Measurements from ENCODE around the gene ACBD3. TPM values are rescaled to one million over a fixed set of nuclear protein-coding genes. Genes with fewer than 3 reads are reported as not detected.

Gene ACBD3
- total RNA-seq, 2 donors from 2014 or later, result 25.4 to 40.8 TPM

DNA sequence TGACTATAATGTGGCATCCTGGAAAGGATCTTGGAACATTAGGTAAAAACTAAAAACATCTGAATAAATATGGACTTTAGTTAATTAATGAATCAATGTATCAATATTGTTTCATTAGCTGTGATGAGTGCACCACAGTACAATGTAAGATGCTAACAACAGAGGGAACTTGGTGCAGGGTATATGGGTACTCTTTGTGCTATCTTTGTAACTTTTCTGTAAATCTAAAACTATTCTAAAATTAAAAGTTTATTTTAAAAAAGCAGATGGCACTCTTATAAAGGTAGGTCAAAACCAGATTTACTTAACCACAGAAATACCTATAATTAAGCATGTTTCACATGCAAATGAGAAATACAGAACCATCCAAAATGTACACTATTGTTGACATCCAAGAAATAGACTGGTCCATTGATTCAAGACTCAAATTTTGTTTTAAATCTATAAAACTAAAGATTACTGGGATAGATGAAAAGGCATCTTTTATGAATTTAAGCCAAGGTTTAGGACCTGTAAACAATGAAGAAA lies 38.4 kb downstream of the ACBD3 start:
- DNase-seq (no peak), ATAC-seq (no peak)
- intact Hi-C loops (cut with DNase I), result no loop called here

DNA sequence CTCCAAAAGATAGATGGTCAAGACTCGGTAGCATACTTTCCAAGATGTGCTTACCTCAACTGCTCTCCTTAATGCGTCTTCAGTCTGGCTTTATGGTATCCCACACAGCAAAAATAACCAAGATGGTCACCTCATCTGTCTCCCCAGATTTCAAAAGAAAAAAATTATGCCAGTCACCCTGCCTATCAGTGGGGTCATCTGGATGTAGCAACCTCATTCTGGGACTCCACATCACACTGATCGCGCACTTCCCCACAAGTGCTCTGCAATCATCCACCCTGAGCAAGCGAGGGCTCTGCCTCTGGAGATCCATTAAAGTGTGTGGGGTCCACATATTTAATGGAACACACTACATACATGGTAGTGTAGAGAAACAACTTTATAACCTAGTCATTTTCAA lies 42.5 kb downstream of the ACBD3 start:
- intact Hi-C loops (cut with DNase I), result no loop called here
- no peak for DNase-seq
- ATAC-seq, result no peak

DNA sequence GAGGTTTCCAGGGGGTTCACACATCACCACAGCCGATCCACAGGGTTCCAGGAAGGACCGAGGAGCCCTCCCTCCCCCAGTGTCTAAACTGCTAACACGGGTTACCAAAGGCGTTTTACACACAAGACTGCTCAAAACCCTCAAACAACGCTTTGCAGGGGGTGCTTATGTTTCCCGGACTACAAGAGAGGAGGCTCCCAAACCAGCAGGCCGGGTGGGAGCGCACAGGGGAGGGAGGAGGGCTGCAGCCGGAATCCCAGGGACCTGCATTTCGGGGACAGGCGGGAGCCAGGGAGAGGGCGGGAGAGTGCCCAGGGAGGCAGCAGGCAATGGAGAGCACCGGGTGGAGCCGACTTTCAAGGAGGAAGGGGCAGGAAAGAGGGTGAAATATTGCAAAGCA lies 50.8 kb downstream of the ACBD3 start:
- no peak for ATAC-seq
- DNase-seq, result no peak
- intact Hi-C loops (cut with DNase I), result no loop called here

DNA sequence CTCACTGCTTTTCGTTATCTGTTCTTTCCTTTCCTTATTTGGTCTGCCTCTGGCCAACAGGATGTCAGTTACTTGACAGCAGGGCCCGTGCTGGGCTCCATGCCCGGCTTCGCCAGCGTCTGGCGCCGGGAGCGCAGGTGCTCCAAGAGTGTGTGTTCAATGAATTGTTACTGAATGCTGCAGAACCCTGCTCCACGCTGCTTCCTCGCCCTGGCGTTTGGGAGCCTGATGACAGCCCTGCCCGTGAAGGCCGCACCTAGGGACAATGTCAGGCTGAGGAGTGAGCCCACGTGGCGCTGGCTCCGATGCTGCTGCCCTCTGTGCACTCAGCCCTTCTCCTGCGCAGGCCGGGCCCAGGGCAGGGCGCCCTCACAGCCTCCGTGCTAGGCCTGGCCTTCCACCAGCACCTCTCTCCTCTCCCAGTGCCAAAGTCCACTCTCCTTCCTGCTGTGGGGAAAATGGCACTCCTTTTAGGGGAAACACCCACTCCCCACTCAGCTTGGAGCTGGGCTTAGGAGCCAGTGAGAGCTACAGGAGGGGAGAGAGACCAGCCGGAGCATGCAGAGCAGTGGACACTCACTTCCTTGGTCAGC lies 51.4 kb downstream of the ACBD3 start:
- intact Hi-C loops (cut with DNase I), result no loop called here
- peak; percentile 57 for DNase-seq
- peak; percentile 76 to 80 for ATAC-seq

DNA sequence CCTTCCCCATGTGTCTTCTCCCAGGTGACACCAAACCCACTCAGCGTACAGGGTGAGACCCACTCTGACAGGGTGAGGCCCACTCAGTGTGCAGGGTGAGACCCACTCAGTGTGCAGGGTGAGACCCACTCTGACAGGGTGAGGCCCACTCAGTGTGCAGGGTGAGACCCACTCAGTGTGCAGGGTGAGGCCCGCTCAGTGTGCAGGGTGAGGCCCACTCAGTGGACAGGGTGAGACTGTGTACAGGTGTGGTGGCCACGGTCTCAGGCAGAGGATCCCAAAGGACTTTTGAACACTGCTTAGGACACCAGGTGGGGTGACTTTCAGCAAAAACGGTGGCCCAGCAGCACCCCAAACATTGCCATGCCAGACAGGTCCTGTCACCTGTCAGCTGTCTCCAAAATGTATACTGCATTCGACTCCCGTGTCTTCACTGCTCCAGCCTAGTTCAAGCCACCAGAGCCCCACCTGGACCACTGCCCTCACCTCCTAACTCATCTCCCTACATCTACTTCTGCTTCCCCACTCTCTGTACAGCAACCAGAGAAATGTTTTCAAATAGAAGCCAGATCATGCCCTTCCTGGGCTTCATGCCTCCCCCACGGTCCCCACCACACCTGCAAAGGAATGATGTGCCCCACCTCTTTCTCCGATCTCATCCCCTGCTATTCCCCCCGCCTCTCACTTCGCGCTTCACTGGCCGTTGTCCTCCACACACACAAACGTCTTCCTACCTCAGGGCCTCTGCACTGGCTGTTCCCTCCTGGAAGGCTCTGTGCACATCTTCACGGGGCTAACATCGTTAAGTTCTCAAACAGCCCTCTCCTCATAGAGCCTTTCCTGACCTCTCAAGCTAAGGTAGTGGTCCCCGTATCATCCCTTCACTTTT lies 52.1 kb downstream of the ACBD3 start:
- intact Hi-C loops (cut with DNase I), result no loop called here
- ATAC-seq, result peak in 1 of 2 donors; percentile 10

DNA sequence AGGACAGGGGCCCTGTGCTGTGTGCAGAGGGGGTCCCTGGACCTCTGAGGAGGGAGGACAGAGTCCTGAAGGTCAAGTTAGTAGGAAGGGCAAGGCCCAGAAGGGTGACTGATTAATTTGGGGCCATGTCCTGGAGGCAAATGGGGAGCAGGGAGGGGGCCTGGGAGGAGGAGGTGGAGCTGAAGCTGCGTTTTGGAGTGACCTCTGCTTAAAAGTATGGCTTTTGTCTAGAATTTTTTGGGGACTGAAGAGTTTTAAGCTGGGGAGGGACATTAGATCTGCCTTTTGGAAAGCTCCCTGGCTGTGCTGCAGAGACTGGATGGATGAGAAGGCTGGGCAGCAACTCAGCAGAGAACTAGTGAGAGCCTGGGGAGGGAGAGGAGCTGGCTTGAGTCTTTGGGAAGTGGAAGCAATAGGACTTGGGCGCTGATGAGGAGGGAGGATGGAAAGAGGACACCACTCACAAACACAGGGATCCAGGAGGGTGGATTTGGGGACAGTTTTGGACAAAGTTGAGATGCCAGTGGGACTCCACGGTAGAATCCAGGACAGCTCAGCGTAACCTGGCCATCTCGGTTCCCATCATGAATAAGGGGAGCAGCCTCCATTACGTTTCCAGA lies 52.9 kb downstream of the ACBD3 start:
- intact Hi-C loops (cut with DNase I), result no loop called here

More for the DNA sequence above, 52.1 kb downstream of the ACBD3 start:
- no peak for DNase-seq

DNA sequence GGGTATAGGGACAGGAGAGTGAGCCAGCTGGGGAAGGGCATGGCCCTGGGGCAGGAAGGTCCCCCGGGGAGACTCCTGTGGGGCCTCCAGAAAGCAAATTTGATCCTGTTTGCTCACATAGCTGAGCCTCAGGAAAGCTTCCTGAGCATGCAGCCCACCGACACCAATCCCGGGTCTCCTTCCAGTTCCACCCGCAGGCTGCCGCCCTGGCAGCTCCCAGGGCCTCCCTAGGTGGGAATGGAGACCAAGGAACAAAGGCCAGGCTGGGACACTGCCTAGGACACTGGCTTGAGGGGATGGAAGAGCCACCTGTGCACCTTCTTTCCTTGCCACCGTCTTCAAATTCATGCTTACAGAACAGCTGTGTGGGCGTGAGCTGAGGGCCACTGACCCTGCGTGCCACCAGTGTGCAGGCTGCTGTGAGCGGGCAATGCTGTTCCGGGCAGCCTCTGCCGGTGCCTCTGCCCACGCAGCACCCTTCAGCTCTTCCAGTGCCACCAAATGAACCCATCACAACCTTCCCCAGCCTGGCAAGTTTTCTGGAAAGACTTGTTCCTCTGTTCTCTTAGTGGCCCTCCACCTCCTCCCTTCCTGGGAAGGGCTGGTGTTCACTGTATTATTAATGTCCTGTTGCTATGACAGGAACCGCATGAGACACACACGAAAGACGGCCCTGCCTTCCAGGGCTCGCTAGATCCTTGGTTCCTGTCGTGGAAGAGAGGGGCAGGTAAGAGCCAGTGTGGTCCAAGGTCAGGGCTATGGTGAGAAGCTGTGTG lies 53.6 kb downstream of the ACBD3 start:
- DNase-seq, result peak; percentile 10
- no peak for ATAC-seq
- intact Hi-C loops (cut with DNase I), result no loop called here

More for the DNA sequence above, 52.9 kb downstream of the ACBD3 start:
- DNase-seq (no peak), ATAC-seq (no peak)

DNA sequence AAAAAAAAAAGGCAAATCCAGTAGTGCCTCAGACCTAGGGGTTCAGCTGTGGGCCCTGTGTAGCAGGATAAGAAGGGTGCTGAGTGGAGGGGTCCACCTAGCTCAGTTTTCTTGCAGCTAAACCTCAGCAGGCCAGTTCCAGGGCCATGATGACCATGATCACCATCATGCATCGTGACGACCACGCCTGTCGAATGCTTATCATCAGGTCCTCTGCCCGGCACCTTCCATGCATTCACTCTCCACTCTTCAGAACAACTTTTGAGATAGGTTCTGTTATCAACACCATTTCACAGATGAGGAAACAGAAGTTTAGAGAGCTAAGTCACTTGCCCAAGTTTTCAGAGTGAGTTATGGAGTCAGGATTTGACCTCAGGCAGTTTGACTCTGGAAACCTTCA lies 54.9 kb downstream of the ACBD3 start:
- intact Hi-C loops (cut with DNase I), result no loop called here
- DNase-seq (peak; percentile 3), ATAC-seq (no peak)

DNA sequence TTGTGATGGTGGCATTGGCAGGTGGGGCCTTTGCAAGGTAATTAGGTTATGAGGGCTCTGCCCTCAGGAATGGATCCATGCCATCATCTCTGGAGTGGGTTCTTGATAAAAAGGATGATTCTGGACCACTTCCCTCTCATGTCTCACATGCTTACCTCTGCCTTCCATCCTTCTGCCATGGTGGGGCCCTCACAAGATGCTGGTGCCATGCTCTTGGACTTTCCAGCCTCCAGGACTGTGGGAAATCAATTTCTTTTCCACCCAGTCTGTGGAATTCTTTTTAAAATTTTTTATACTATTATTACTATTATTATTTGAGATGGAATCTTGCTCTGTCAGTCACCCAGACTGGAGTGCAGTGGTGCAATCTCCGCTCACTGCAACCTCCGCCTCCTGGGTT lies 57.3 kb downstream of the ACBD3 start:
- peak; percentile 3 for DNase-seq
- intact Hi-C loops (cut with DNase I), result loop anchor here in 1 of 2 donors (5.0 kb wide), 1 partner anchor 68 kb away; no protein-coding TSS in a partner anchor
- no peak for ATAC-seq

DNA sequence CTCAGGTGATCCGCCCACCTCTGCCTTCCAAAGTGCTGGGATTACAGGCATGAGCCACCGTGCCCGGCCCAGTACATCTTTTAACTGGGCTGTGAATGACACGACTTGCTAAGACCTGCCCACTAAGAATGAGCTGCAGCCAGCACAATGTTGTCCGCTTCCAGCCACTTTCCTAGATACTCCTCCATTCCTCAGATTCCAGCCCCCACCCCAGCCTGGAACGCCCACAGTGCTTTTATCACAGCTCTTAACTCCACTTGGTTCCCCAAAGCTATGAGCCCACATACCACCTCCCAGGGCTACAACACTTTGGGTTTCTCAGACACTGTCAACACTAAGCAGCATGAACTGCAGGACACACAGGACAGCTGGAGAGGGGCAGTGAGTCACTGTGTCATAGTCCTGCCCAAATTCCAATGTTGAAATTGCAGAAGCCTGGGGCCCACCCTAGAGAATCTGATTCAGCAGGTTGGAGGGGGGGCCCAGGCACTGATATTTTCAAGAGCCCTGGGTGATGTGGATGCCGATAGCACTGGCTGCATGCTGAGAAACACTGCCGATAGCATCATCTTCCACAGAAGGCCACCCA lies 58.0 kb downstream of the ACBD3 start:
- no peak for ATAC-seq
- DNase-seq, result peak; percentile 21
- intact Hi-C loops (cut with DNase I), result loop anchor here in 1 of 2 donors (5.0 kb wide), 1 partner anchor 69 kb away; no protein-coding TSS in a partner anchor

DNA sequence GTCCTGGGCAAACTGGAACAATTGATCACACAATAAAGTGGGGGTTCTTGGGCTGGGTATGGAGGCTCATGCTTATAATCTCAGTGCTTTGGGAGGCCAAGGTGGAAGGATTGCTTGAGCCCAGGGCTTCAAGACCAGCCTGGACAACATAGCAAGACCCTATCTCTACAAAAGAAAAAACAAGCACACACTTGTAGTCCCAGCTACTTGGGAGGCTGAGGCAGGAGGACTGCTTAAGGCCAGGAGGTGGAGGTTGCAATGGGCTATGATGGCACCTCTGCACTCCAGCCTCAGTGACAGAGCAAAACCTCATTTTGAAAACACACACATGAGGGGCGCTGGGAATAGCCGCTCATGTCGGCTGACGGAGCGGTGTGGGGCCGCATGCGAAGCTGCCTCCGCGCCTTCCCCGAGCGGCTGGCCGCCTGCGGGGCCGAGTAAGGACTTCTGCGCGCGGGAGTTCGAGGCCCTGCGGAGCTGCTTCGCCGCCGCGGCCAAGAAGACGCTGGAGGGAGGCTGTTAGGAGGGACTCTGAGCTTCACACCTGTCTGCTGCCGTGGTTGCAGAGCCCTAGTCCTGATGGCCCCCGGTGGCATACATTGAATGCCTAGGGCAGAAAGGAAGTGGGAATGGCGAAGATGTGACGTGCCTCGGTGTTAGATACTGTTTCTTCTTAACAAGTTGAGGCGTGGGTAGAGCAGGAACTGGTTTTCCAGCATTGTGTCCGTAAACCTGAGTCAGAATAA lies 59.5 kb downstream of the ACBD3 start:
- DNase-seq, result peak; percentile 13

DNA sequence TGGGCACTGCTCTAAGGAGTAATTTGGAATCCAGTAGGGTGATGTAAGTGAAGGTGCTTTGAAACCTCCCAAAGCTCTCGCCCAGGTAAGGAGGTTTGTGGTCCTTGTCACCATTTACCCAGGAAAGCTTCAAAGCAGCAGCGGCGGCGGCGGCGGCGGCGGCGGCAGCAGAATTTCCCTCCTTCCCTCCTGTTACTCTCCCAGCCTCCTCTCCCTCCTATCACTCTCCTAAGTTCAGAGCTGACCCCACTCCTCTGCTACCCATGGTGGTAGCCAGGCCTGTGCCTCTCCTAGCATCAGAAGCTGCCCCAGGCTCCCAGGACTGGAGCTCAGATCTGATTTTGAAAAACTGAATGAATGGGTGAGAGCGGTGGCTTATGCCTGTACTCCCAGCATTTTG lies 60.7 kb downstream of the ACBD3 start:
- DNase-seq (peak; percentile 2), ATAC-seq (no peak)
- intact Hi-C loops (cut with DNase I), result loop anchor here (2.0 to 5.0 kb wide), 2 partner anchors 71 to 73 kb away; no protein-coding TSS in a partner anchor

More for the DNA sequence above, 59.5 kb downstream of the ACBD3 start:
- intact Hi-C loops (cut with DNase I), result loop anchor here in 1 of 2 donors (5.0 kb wide), 1 partner anchor 70 kb away; no protein-coding TSS in a partner anchor
- ATAC-seq, result no peak

DNA sequence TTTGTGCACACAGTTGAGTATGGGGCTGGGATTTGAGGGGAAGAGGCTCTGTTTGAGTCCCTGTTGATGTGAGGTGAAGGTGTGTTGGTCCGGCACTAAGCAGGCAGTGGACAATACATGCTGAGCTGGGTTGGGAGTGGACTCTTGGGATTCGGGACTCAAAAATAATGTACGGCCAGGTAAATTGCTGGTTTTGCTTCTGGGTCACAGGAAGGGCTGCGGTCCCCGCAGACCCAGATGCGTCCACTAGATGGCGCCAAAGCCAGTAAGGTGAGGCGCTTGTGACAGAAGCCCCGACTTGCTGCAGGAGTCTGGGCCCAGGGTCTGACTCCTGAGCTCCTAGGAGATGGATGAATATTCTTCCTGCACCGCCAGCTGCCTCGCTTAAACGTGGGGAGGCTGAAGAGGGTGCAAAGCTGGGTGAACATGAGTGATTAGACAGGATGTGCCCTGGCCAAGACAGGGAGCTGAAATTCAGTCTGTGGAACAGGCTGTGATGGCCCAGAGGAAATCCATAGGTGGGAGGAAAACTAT lies 61.4 kb downstream of the ACBD3 start:
- peak; percentile 85 for DNase-seq
- intact Hi-C loops (cut with DNase I), result loop anchor here (2.0 to 5.0 kb wide), 2 partner anchors 72 to 74 kb away; no protein-coding TSS in a partner anchor
- ATAC-seq, result peak; percentile 27 to 41

DNA sequence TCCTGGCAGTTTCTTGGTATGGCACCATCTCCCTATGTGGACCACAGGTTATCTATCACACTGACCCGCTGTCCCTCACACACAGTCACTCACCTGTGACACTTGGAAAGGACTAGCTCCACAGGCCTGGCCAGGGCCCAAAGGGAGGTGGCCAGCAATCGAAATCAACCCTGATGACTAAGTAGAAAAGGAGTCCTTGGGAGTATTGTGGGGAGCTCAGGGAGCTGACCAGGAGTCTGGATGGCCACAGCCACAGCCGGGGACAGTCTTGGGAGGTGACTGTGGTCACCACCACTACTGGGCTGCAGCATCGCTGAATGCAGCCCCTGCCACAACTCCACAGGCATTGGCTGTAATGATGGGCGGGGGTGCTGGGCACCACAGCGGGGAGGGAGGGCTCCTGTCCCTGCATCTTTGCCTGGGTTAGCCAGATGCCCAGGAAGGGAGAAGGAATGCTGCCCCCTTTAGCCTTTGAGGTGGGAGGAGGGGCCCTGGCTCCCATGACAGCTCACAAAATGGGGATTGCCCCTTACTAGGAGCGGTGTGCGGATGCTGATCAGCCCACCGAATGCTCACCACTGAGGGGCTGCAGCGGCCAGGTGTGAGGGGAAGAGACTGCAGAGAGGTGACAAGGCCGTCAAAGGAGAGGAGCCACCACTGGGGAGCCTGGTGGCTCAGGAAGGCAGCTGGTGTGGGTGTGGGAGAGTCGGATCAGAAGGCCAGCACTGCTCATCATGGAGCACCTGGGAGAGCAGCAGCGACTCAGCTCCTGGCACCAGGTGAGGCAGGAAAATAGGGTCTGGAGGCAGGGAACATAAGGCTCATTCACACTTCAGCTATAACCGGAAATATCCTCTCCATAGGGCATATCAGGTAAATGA lies 62.7 kb downstream of the ACBD3 start:
- DNase-seq (peak; percentile 14), ATAC-seq (no peak)
- intact Hi-C loops (cut with DNase I), result loop anchor here (2.0 to 5.0 kb wide), 2 partner anchors 57 to 75 kb away; no protein-coding TSS in a partner anchor

DNA sequence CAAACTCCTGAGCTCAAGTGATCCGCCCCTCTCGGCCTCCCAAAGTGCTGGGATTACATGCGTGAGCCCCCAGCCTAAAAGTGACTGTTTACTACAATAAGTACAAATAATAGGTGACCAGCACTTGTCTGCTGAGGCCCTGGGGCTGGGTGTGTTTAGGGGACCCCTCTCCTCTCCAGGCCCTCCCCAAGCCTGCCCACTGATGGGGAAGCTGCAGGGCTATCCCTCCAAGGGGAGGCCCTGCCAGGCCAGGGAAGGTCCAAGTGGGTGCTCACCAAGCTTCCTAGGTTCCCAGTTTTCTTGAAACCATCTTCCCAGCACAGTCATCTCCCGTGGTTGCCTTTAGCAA lies 63.4 kb downstream of the ACBD3 start:
- ATAC-seq, result no peak
- DNase-seq, result peak; percentile 12
- intact Hi-C loops (cut with DNase I), result loop anchor here in 1 of 2 donors (5.0 kb wide), 1 partner anchor 56 kb away; no protein-coding TSS in a partner anchor

Measured in left cardiac atrium (tissue), 4 donors.